Panc1 (cell line): ENCODE data around the gene SLC2A1. TPM values are rescaled to one million over a fixed set of nuclear protein-coding genes. Genes with fewer than 3 reads are reported as not detected.

ENCODE experiments used
- ATAC-seq: fragments of 200-7000 bp; cut with Tn5 transposase; 2 replicates; pipeline ENCODE4 v1.9.1; 2020; ENCODE audit warnings: mild to moderate bottlenecking, moderate library complexity
- BruUV-seq: library from RNA; stranded (reverse); fragments of 400-500 nt; replicated peaks from 2 replicates; lab custom pipeline; 2021; lab: Mats Ljungman, UMichigan
- CTCF ChIA-PET: fragments of 300-600 bp; sonication (Branson Sonifier 250); formaldehyde crosslinking; loops from one replicate; lab custom pipeline; 2022; ENCODE audit warnings: antibody characterized with exemption; lab: Charles Lee
- POLR2A ChIA-PET: fragments of 300-600 bp; sonication (Branson Sonifier 250); formaldehyde crosslinking; loops from one replicate; lab custom pipeline; 2022; ENCODE audit warnings: antibody characterized with exemption; lab: Charles Lee
- DNase-seq: peaks from one replicate; pipeline ENCODE4 v3.0.0-alpha.2; 2010; ENCODE audit warnings: low read depth, low spot score
- H3K27ac ChIP-seq: 2 replicates; pipeline ENCODE4 v1.5.1; 2011; ENCODE audit warnings: mild to moderate bottlenecking, low read length, inconsistent platforms
- H3K27me3 ChIP-seq: fragments of 200-500 bp; sonication (Bioruptor generic); 2 replicates; pipeline ENCODE4 v1.6.0; 2014; ENCODE audit warnings: low read length, inconsistent platforms; ENCODE audit not compliant: control insufficient read depth, insufficient read depth
- H3K36me3 ChIP-seq: fragments of 200-500 bp; sonication (Bioruptor generic); 2 replicates; pipeline ENCODE4 v1.5.1; 2014; ENCODE audit warnings: inconsistent platforms, mild to moderate bottlenecking, low read length, moderate library complexity; ENCODE audit not compliant: control insufficient read depth, insufficient read depth
- H3K4me1 ChIP-seq: 2 replicates; pipeline ENCODE4 v1.5.1; 2011; ENCODE audit warnings: inconsistent platforms, mild to moderate bottlenecking, low read length, moderate library complexity; ENCODE audit not compliant: control insufficient read depth, insufficient read depth
- H3K4me3 ChIP-seq, 2 experiments: 2 replicates each; pipeline ENCODE4 v1.5.1; 2011 to 2012; ENCODE audit warnings: low read depth in 2 of 2, low read length in 2 of 2, mild to moderate bottlenecking in 2 of 2, inconsistent platforms in 1 of 2, moderate library complexity in 1 of 2
- H3K9me3 ChIP-seq: fragments of 200-500 bp; sonication (Bioruptor generic); 2 replicates; pipeline ENCODE4 v1.5.1; 2014; ENCODE audit warnings: low read depth, mild to moderate bottlenecking, inconsistent platforms, low read length, moderate library complexity; ENCODE audit not compliant: control insufficient read depth, insufficient read depth
- CTCF ChIP-seq: fragments of 450-650 bp; IDR thresholded peaks from 2 replicates; pipeline ENCODE4 v1.5.1; 2017; ENCODE audit warnings: mild to moderate bottlenecking
- POLR2AphosphoS5 ChIP-seq: IDR thresholded peaks from 2 replicates; pipeline ENCODE4 v1.6.1; 2012; ENCODE audit warnings: mild to moderate bottlenecking, low read depth, low read length, moderate library complexity
- REST ChIP-seq, 2 experiments: IDR thresholded peaks; 2 replicates each; pipeline ENCODE4 v1.6.1; 2011 to 2012; ENCODE audit warnings: low read depth in 2 of 2, control low read depth in 1 of 2, low read length in 1 of 2, mild to moderate bottlenecking in 1 of 2, moderate library complexity in 1 of 2; ENCODE audit not compliant: insufficient read depth in 1 of 2
- SIN3A ChIP-seq: IDR thresholded peaks from 2 replicates; pipeline ENCODE4 v1.6.1; 2012; ENCODE audit warnings: low read depth, mild to moderate bottlenecking, low read length, moderate library complexity, borderline replicate concordance; ENCODE audit not compliant: insufficient read depth
- TCF7L2 ChIP-seq: IDR thresholded peaks from 2 replicates; pipeline ENCODE4 v1.6.1; 2011; ENCODE audit warnings: mild to moderate bottlenecking, low read depth, low read length, inconsistent platforms
- in situ Hi-C: cut with HindIII; loops from 2 replicates; pipeline ENCODE4 v1.10.0; 2016; ENCODE audit warnings: low sequenced_read_pairs, low pct_unique_long_range_greater_than_20kb
- intact Hi-C: fragments of 100-400 bp; cut with micrococcal nuclease; formaldehyde crosslinking; loops from one replicate; pipeline ENCODE4 v1.10.0; 2022; ENCODE audit not compliant: unreplicated experiment
- total RNA-seq: library from RNA; stranded (reverse); gene quantifications from one replicate; pipeline ENCODE4 v1.2.1, GENCODE V29; 2021; ENCODE audit not compliant: unreplicated experiment

The SLC2A1 gene
- total RNA-seq, 1 experiment from 2014 or later: 32.9 TPM

- ChIA-PET CTCF (no interaction called here), POLR2A (interaction anchor here (0.6 kb wide), 1 partner anchor 42 kb away, joined by 6 read pairs; no protein-coding TSS in a partner anchor)
- intact Hi-C loops: no loop called here
- H3K4me3 ChIP-seq: no peak overlapping the region
- H3K27ac ChIP-seq: no peak overlapping the region
- no peaks in the 10 kb centered on the region for H3K36me3 ChIP-seq
- peaks cover 6% of the 10 kb centered on the region for H3K4me1 ChIP-seq
- no TSS peak for BruUV-seq
- TF ChIP-seq TCF7L2: no peak
- no peak for TF ChIP-seq CTCF
- TF ChIP-seq REST (IDR thresholded peaks at IDR 0.05; ENCODE audit: insufficient read depth in 1 of 2, low read depth in 2 of 2, low read length in 1 of 2): no peak
- no peak for TF ChIP-seq POLR2AphosphoS5
- no peak for TF ChIP-seq SIN3A
- DNase-seq (no peak), ATAC-seq (no peak)
- in situ Hi-C loops: no loop called here
- H3K27me3 ChIP-seq: no peaks in the 10 kb centered on the region
- H3K9me3 ChIP-seq: no peaks in the 10 kb centered on the region
These were observed 29.1 kb downstream of the SLC2A1 start for GRCh38 chr1:42929434-42930177.

- H3K27ac ChIP-seq: no peak overlapping the region
- ChIA-PET POLR2A (interaction anchor here (0.6 kb wide), 1 partner anchor 43 kb away, joined by 6 read pairs; no protein-coding TSS in a partner anchor), CTCF (no interaction called here)
- no peaks in the 10 kb centered on the region for H3K9me3 ChIP-seq
- ATAC-seq: no peak
- no peaks in the 10 kb centered on the region for H3K27me3 ChIP-seq
- H3K36me3 ChIP-seq: no peaks in the 10 kb centered on the region
- H3K4me3 ChIP-seq: no peak overlapping the region
- in situ Hi-C loops (no loop called here), intact Hi-C loops (no loop called here)
- peaks cover 6% of the 10 kb centered on the region for H3K4me1 ChIP-seq
- no peak for TF ChIP-seq TCF7L2
- TF ChIP-seq POLR2AphosphoS5: no peak
- no peak for TF ChIP-seq CTCF
- no peak for TF ChIP-seq SIN3A
- no peak for TF ChIP-seq REST (IDR thresholded peaks at IDR 0.05; ENCODE audit: insufficient read depth in 1 of 2, low read depth in 2 of 2, low read length in 1 of 2)
- DNase-seq: no peak
- no TSS peak for BruUV-seq
These were observed 29.8 kb downstream of the SLC2A1 start for GRCh38 chr1:42928859-42929258.
